Stimulated activated CD4-positive, alpha-beta T cell treated with anti-CD3 and anti-CD28 coated beads, Interleukin-2, amount 100 ng/mL, for 24 hours (primary cell): ENCODE measurements around the gene P3R3URF.

Experiments
- DNase-seq, 2 donors: peaks; one replicate each; pipeline ENCODE4 v3.0.0-alpha.2; 2020

P3R3URF gene

GRCh38 chr1:46171871-46172270 lies 4.4 kb downstream of the P3R3URF start:
- no peak for DNase-seq

GRCh38 chr1:46171351-46171750 lies 4.9 kb downstream of the P3R3URF start:
- no peak for DNase-seq

GRCh38 chr1:46169811-46170454 lies 6.4 kb downstream of the P3R3URF start:
- no peak for DNase-seq

- DNase-seq = no peak
These were observed 7.8 kb downstream of the P3R3URF start for GRCh38 chr1:46168477-46168876.

GRCh38 chr1:46166521-46167462 lies 9.5 kb downstream of the P3R3URF start:
- peak; percentile 53 to 57 for DNase-seq

- DNase-seq = no peak
These were observed 16.1 kb downstream of the P3R3URF start for GRCh38 chr1:46160212-46160611.

GRCh38 chr1:46159516-46159915 lies 16.8 kb downstream of the P3R3URF start:
- DNase-seq = no peak

- DNase-seq = no peak
These were observed 17.7 kb downstream of the P3R3URF start for GRCh38 chr1:46158312-46159281.

GRCh38 chr1:46157916-46158311 lies 18.4 kb downstream of the P3R3URF start:
- DNase-seq = no peak

- no peak for DNase-seq
These were observed 22.6 kb downstream of the P3R3URF start for GRCh38 chr1:46153732-46154131.

- DNase-seq = no peak
These were observed 23.1 kb downstream of the P3R3URF start for GRCh38 chr1:46153228-46153627.

- DNase-seq = no peak
These were observed 24.3 kb downstream of the P3R3URF start for GRCh38 chr1:46152016-46152415.

- DNase-seq = no peak
These were observed 26.2 kb downstream of the P3R3URF start for GRCh38 chr1:46150085-46150484.

GRCh38 chr1:46148318-46148717 lies 28.0 kb downstream of the P3R3URF start:
- DNase-seq = no peak

- DNase-seq = no peak
These were observed 38.4 kb downstream of the P3R3URF start for GRCh38 chr1:46137916-46138315.

GRCh38 chr1:46136711-46137110 lies 39.6 kb downstream of the P3R3URF start:
- no peak for DNase-seq

- no peak for DNase-seq
These were observed 41.5 kb downstream of the P3R3URF start for GRCh38 chr1:46134660-46135331.

- no peak for DNase-seq
These were observed 42.4 kb downstream of the P3R3URF start for GRCh38 chr1:46133781-46134350.

- no peak for DNase-seq
These were observed 43.1 kb downstream of the P3R3URF start for GRCh38 chr1:46133181-46133658.

- DNase-seq = peak; percentile 90
These were observed 43.6 kb downstream of the P3R3URF start, which contains the start of gene PIK3R3 for GRCh38 chr1:46132529-46133180. TSS of gene PIK3R3 (minus strand) at chr1:46132629. CDS start at chr1:46131952, 677 bp downstream.
